Stomach (tissue), 4 donors: ENCODE results near the gene TSPAN3.

Source experiments
- POLR2A ChIP-seq, 4 donors: fragments of 450-650 bp; IDR thresholded peaks; one replicate each; pipeline ENCODE4 v1.6.1; 2016; ENCODE audit warnings: antibody characterized with exemption in 4 of 4, control low read depth in 2 of 4, mild to moderate bottlenecking in 1 of 4, moderate library complexity in 1 of 4
- TF ChIP-seq, protein P1 (sequence below), 7 experiments: fragments of 450-650 bp in 4 of 7; fragments of 200-600 bp in 3 of 7; sonication (generic) in 3 of 7; IDR thresholded peaks; one replicate each; pipeline ENCODE4 v1.5.1; 2016 to 2019; ENCODE audit warnings: antibody characterized with exemption in 7 of 7, control low read depth in 2 of 7, mild to moderate bottlenecking in 1 of 7

DNA sequence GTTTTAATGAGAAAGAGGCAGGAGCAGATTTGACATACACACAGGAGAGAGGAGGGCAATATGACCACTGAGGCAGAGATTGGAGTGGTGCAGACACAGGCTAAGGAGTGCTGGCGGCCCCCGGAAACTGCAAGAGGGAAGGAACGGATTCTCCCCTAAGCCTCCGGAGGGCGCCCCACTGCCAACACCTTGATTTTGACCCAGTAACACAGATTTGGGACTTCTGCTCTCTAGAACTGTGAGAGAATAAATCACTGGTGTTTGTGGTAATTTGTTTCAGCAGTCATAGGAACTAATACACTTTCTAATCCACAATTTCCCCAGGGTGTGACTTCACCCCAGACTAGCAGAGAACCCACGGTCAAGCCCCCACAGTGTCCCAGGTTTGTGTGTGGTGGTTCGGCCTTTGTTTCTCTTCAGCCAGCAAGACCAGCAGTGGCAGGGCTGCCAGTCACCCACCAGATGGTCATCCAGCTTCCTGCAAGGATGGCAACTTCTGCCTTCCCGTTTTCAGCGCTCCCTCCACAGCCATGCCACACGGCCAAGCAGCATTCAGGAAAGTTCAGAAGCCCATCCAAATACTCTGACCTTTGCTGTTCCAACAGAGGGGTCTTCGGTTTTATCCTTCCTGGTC, 23.6 kb upstream of the TSPAN3 start:
- TF ChIP-seq, protein P1, sequence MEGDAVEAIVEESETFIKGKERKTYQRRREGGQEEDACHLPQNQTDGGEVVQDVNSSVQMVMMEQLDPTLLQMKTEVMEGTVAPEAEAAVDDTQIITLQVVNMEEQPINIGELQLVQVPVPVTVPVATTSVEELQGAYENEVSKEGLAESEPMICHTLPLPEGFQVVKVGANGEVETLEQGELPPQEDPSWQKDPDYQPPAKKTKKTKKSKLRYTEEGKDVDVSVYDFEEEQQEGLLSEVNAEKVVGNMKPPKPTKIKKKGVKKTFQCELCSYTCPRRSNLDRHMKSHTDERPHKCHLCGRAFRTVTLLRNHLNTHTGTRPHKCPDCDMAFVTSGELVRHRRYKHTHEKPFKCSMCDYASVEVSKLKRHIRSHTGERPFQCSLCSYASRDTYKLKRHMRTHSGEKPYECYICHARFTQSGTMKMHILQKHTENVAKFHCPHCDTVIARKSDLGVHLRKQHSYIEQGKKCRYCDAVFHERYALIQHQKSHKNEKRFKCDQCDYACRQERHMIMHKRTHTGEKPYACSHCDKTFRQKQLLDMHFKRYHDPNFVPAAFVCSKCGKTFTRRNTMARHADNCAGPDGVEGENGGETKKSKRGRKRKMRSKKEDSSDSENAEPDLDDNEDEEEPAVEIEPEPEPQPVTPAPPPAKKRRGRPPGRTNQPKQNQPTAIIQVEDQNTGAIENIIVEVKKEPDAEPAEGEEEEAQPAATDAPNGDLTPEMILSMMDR (IDR thresholded peaks at IDR 0.05), result no peak
- no peak for TF ChIP-seq POLR2A (IDR thresholded peaks at IDR 0.05)
